GM21737 (cell line): ENCODE data around the gene RPN2.
"Not testable (repeated sequence)": the region's sequence is repeated elsewhere in the genome, so short reads cannot be mapped to it uniquely, and the experiment has no call there.

Experiments
- ATAC-seq: cut with Tn5 transposase; IDR thresholded peaks from one replicate; pipeline ENCODE4 v1.9.1; 2021; ENCODE audit warnings: mild to moderate bottlenecking, moderate library complexity; ENCODE audit not compliant: unreplicated experiment

Gene RPN2

GRCh38 chr20:37178839-37179682 lies at the start of gene RPN2, which contains the start of gene MROH8:
RPN2 (plus strand) TSS chr20:37179330; CDS start chr20:37179357, 27 bp downstream.
MROH8 (minus strand) TSS chr20:37179548.
- peak; percentile 90 for ATAC-seq

- no peak for ATAC-seq
These were observed 47.6 kb upstream of the RPN2 start for GRCh38 chr20:37131486-37131885.

- no peak for ATAC-seq
These were observed 45.2 kb upstream of the RPN2 start for GRCh38 chr20:37133952-37134351.

DNA sequence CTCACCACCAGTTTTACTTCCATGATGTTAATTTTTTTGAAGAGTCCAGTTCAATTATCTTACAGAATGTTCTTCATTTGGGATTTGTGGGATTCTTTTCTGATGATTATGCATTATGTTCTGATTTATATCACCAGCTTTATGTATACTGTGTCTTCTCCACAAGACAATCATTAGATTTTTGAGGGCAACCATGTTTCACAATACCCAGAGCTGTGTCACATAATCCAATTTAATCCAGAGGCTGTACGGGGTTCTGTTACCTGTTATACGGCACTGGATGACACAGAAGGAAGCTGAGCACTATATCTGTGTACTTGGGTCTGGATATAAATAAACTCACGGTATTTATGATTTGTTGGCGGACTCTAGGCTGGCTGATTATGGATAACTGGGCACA lies 41.6 kb upstream of the RPN2 start:
- ATAC-seq, result no peak

- ATAC-seq, result no peak
These were observed 36.4 kb upstream of the RPN2 start for GRCh38 chr20:37142708-37143107.

- ATAC-seq, result no peak
These were observed 34.2 kb upstream of the RPN2 start for GRCh38 chr20:37144856-37145404.

- no peak for ATAC-seq
These were observed 31.9 kb upstream of the RPN2 start for GRCh38 chr20:37147250-37147649.

DNA sequence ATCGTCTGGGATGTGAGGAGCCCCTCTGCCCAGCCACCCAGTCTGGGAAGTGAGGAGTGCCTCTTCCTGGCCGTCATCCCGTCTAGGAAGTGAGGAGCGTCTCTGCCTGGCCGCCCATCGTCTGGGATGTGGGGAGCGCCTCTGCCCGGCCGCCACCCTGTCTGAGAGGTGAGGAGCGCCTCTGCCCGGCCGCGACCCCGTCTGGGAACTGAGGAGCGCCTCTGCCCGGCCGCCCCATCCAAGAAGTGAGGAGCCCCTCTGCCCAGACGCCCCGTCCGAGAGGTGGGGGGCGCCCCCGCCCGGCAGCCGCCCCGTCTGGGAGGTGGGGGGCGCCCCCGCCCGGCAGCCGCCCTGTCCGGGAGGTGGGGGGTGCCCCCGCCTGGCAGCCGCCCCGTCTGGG lies 28.3 kb upstream of the RPN2 start:
- not testable (repeated sequence) for ATAC-seq

GRCh38 chr20:37151529-37151928 lies 27.6 kb upstream of the RPN2 start:
- no peak for ATAC-seq

- ATAC-seq, result no peak
These were observed 26.8 kb upstream of the RPN2 start for GRCh38 chr20:37152284-37152683.

DNA sequence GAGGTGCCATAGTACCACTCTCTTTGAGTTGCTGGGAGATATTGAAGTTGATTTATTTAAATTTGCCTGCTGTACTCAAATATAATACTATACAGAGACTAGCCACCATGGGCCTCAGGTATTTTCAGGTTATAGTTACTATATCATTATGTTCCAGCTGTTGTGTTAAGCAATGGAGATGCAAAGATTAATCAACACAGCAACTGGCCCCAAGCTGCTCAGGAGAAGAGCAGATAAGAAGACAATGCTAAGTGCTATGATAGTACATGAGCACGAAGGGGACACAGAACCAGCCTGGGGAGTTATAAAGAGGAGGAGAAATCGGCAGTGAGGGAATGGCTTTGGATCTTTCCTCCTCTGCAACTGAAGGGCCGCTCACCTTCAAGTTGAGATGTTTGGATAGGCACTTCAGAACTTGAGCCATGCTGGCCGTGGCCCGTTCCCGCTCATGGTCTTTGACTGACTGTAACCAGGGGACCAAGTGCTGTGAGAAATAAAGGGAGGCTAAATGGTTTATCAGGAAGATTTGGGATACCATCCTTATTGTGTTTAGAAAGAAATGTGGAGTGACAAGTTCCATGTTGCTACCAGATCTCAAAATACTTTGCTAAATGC lies 24.3 kb upstream of the RPN2 start:
- ATAC-seq, result no peak

- ATAC-seq, result no peak
These were observed 23.1 kb upstream of the RPN2 start for GRCh38 chr20:37155987-37156386.

- no peak for ATAC-seq
These were observed 20.9 kb upstream of the RPN2 start for GRCh38 chr20:37158248-37158647.

GRCh38 chr20:37160683-37161082 lies 18.4 kb upstream of the RPN2 start:
- no peak for ATAC-seq

GRCh38 chr20:37161830-37162549 lies 17.1 kb upstream of the RPN2 start:
- no peak for ATAC-seq

DNA sequence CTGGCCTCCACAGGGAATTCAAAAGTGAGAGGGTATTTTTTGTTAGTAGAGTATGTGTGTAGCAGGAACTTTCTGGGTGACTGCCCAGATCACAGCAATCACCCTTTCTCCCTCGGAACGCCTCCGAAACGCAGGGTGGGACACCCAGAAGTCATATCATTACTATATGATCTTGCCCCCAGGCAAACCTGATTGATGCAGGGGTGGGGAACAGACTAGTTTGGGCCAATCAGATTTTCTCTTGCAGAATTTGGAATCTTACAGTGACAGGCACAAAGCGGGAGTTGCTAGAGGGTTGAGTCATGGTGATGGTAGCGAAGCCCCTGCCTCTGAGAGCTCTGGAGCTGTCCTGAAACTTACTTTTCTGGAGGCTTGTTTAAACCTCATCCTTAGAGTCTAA lies 16.5 kb upstream of the RPN2 start:
- no peak for ATAC-seq

DNA sequence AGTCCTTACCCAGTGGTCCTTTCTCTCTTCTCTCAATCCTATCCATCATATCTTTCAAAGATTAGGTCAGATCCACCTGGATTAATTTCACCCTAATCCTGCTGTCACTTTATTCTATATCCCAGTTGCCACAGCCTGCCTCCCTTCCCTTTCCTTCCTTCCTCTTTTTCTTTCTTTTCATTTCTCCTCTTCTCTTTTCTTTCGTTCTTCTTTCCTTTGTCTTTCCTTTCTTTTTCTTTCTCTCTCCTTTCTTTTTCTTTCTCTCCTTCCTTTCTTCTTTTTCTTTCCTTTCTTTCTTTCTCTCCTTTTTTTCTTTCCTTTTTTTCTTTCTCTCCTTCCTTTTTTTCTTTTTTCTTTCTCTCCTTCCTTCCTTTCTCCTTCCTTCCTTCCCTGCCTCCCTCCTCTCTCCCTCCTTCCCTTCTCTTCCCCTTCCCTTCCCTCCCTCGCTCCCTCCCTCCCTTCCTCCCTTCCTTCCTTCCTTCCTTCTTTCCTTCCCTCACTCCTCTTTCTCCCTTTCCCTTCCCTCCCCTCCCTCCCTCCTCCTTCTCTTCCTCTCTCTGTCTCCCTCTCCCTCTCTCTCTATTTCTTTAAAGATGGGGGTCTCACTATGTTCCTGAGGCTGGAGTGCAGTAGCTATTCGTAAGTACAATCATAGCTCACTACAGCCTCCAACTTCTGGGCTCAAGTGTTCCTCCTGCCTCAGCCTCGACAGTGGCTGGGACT lies 15.1 kb upstream of the RPN2 start:
- ATAC-seq, result no peak

DNA sequence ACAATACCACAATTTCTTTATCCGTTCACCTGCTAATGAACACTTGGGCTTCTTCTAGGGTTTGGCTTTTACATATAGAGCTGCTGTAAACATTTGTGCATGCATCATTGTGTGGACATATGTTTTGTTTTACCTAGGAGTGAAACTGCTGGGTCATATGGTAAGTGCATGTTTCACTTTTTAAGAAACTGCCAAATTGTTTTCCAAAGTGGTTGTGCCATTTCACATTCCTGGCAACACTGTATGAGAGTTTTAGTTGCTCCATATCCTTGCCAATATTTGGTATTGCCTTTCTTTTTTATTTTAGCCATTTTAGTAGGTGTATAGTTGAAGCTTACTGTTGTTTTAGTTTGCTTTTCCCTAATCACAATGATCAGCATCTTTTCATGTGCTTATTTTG lies 14.1 kb upstream of the RPN2 start:
- no peak for ATAC-seq

- ATAC-seq, result no peak
These were observed 12.3 kb upstream of the RPN2 start for GRCh38 chr20:37166867-37167266.

GRCh38 chr20:37172836-37173235 lies 6.3 kb upstream of the RPN2 start:
- no peak for ATAC-seq
